HG02884 (cell line): ENCODE measurements around the gene ACYP2.
"Not testable (repeated sequence)": the region's sequence is repeated elsewhere in the genome, so short reads cannot be mapped to it uniquely, and the experiment has no call there.

ENCODE experiments used
- ATAC-seq: cut with Tn5 transposase; IDR thresholded peaks from one replicate; pipeline ENCODE4 v1.9.1; 2021; ENCODE audit warnings: mild to moderate bottlenecking, moderate library complexity; ENCODE audit not compliant: unreplicated experiment

Gene ACYP2

DNA sequence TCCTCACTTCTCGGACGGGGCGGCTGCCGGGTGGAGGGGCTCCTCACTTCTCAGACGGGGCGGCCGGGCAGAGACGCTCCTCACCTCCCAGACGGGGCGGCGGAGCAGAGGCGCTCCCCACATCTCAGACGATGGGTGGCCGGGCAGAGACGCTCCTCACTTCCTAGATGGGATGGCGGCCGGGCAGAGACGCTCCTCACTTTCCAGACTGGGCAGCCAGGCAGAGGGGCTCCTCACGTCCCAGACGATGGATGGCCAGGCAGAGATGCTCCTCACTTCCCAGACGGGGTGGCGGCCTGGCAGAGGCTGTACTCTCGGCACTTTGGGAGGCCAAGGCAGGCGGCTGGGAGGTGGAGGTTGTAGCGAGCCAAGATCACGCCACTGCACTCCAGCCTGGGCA is 19.3 kb upstream of the ACYP2 start:
- ATAC-seq: not testable (repeated sequence)

GRCh38 chr2:54097124-54097523 is 18.3 kb upstream of the ACYP2 start:
- ATAC-seq: no peak

DNA sequence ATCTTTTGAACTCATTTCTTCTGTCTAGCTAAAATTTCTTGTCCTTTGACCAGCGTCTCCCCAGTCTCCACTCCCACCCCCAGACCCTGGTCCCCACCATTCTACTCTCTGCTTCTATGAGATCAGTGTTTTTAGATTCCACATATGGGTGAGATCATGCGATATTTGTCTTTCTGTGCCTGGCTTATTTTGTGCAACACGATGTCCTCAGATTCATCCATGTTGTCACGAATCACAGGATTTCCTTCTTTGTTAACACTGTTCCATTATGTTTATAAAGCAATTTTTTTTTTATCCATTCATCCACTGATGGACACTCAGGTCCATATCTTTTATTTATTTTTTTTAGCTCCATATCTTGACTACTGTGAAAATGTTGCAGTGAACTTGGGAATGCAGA is 16.0 kb upstream of the ACYP2 start:
- ATAC-seq: no peak

GRCh38 chr2:54099829-54100585 is 15.4 kb upstream of the ACYP2 start:
- ATAC-seq: peak; percentile 72

DNA sequence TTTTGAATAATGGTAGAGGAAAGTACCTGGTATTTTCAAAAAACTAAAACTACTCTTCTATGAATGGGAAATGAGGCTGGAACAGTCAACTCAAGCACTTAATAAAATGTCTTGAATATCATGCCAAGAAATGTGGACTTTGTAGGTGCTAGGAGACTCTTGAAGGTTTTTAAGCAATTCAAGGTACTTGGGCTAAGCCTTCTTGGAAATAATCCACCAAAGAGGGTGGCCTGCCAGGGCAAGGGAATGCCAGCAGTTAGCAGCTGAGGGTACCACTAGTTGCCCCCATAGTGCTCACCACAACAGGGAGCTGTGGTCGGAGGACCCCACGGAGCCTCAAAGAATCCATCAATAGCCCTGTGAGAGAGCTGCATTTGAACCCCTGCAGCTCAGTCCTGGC is 14.6 kb upstream of the ACYP2 start:
- no peak for ATAC-seq

GRCh38 chr2:54103454-54104314 is 11.7 kb upstream of the ACYP2 start:
- ATAC-seq: no peak

GRCh38 chr2:54106631-54107454 is 8.6 kb upstream of the ACYP2 start:
- peak; percentile 63 for ATAC-seq

- no peak for ATAC-seq
These were observed 8.0 kb upstream of the ACYP2 start for GRCh38 chr2:54107455-54107764.

GRCh38 chr2:54107903-54108615 is 7.4 kb upstream of the ACYP2 start:
- ATAC-seq: no peak

- no peak for ATAC-seq
These were observed 5.6 kb upstream of the ACYP2 start for GRCh38 chr2:54109848-54110247.

GRCh38 chr2:54114479-54114878 is 936 bp upstream of the ACYP2 start:
- not testable (repeated sequence) for ATAC-seq

DNA sequence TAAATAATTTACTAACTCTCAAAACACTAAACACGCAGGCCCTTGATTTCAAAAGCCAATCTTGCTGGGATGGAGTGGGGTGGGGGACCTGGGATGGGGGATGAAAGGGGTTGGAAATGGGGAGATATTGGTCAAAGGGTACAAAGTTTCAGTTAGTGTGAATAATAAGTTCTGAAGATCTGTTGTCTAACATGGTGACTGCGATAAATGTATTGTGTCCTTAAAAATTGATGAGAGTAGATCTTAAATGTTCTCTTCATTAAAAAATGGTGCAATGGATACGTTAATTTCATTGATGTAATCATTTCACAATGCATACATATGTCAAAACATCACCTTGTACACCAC is 505 bp upstream of the ACYP2 start:
- ATAC-seq: no peak

- ATAC-seq: not testable (repeated sequence)
These were observed 1.2 kb downstream of the ACYP2 start for GRCh38 chr2:54116598-54116997.

DNA sequence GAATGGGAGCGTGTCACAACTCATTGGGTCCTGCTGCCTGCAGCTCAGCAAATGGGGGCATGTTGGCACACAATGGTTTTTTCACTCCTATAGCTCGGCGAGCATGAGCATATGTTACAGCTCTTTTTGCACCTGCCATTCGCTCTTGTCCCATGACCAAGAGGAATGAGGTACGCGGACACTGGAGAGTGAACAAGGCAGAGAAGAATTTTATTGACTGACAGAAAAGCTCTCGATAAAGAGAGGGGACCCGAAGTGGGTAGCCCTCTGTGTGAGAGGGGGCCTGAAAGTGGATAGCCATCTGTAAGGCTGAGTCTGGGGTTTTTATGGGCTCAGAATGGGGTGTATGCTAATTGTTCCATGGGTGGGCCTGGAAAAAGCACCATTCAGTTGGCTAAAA is 5.5 kb downstream of the ACYP2 start:
- ATAC-seq: no peak

GRCh38 chr2:54122171-54122935 is 6.9 kb downstream of the ACYP2 start:
- ATAC-seq: no peak

- ATAC-seq: no peak
These were observed 7.5 kb downstream of the ACYP2 start for GRCh38 chr2:54122939-54123338.

- not testable (repeated sequence) for ATAC-seq
These were observed 11.8 kb downstream of the ACYP2 start for GRCh38 chr2:54127174-54127573.

GRCh38 chr2:54133056-54133455 is 17.6 kb downstream of the ACYP2 start:
- ATAC-seq: no peak

DNA sequence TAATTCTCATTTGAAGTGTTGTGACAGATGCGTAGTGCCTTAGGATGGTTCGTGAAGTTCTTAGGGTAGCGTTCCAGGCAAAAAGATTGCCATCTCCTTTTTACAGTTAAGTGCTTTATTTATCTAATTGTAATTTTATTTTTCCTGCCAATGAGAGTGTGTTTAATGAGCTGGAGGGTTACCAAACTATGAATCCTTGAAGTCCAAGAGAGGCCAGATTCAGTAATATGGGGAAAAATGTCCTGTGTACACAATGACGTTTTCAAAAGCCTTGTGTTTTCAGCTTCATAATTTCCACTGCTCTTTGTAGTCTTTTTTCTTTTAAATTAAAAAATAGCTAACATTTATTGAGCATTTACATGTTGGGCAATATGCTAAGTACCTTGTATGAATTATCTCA is 23.8 kb downstream of the ACYP2 start:
- ATAC-seq: no peak

DNA sequence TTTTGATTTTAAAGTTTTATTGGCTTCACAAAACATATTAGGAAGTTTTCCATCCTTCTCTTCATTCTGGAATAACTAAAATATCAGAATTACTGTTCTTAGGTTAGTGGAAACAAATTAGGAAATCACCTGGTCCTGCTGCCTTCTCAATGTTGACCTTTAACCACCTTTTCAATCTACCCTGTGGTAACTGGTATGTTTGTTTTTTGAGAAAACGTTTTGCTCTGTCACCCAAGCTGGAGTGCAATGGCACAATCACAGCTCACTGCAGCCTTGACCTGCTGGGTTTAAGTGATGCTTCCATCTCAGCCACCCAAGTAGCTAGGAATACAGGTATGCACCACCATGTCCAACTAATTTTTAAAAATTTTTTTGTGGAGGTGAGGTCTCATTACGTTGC is 28.4 kb downstream of the ACYP2 start:
- ATAC-seq: no peak
